HCT116 (cell line): ENCODE measurements around the gene LINS1. TPM values are rescaled to one million over a fixed set of nuclear protein-coding genes. Genes with fewer than 3 reads are reported as not detected.

ENCODE experiments used
- ATAC-seq: fragments of 200-7000 bp; cut with Tn5 transposase; 2 replicates; pipeline ENCODE4 v1.9.1; 2020; ENCODE audit warnings: mild to moderate bottlenecking, moderate library complexity
- BruUV-seq: library from RNA; stranded (reverse); fragments of 400-500 nt; replicated peaks from 2 replicates; lab custom pipeline; 2021; lab: Mats Ljungman, UMichigan
- CTCF ChIA-PET: fragments of 300-600 bp; sonication (Branson Sonifier 250); formaldehyde crosslinking; loops from one replicate; lab custom pipeline; 2021; ENCODE audit warnings: antibody characterized with exemption; lab: Charles Lee
- POLR2A ChIA-PET: fragments of 300-600, 350-600 bp; sonication (Branson Sonifier 250); formaldehyde crosslinking; loops from one replicate; lab custom pipeline; 2021; ENCODE audit warnings: antibody characterized with exemption; lab: Charles Lee
- RAD21 ChIA-PET, 2 experiments: fragments of 300-600 bp; sonication (Branson Sonifier 250); formaldehyde crosslinking; loops; one replicate each; lab custom pipeline; 2023; ENCODE audit warnings: low total read pairs in 2 of 2; ENCODE audit not compliant: uncharacterized antibody in 2 of 2, unreplicated experiment in 2 of 2, low non-redundant PET in 1 of 2; lab: Charles Lee
- DNase-seq: peaks from one replicate; pipeline ENCODE4 v3.0.0-alpha.2; 2010; ENCODE audit warnings: low read depth, low spot score
- H2AFZ ChIP-seq: fragments of 200-600 bp; shearing (Covaris generic), sonication (generic); 2 replicates; pipeline ENCODE4 v1.6.1; 2017; ENCODE audit warnings: low read depth, mixed run types, mixed read lengths, antibody characterized with exemption, low read length; ENCODE audit not compliant: poor library complexity, severe bottlenecking
- H3K27ac ChIP-seq: 2 replicates; pipeline ENCODE4 v1.5.1; 2012; ENCODE audit warnings: low read depth, low read length
- H3K27me3 ChIP-seq: fragments of 200-600 bp; sonication (generic); 2 replicates; pipeline ENCODE4 v1.6.1; 2016; ENCODE audit warnings: mixed run types, low read length, mixed read lengths; ENCODE audit not compliant: insufficient read depth
- H3K36me3 ChIP-seq, 2 experiments: fragments of 200-500 bp in 1 of 2; fragments of 200-600 bp in 1 of 2; sonication (Bioruptor generic) in 1 of 2; sonication (generic) in 1 of 2; 2 replicates each; pipeline versions ENCODE4 v1.5.1 to v1.6.1; 2014 to 2016; ENCODE audit warnings: low read length in 2 of 2, inconsistent platforms in 1 of 2, mixed read lengths in 1 of 2, mixed run types in 1 of 2; ENCODE audit not compliant: insufficient read depth in 2 of 2, control insufficient read depth in 1 of 2
- H3K4me1 ChIP-seq, 2 experiments: fragments of 200-600 bp in 1 of 2; sonication (generic) in 1 of 2; 2 replicates each; pipeline versions ENCODE4 v1.5.1 to v1.6.1; 2012 to 2017; ENCODE audit warnings: low read length in 2 of 2, inconsistent platforms in 1 of 2, mild to moderate bottlenecking in 1 of 2, mixed read lengths in 1 of 2, mixed run types in 1 of 2, moderate library complexity in 1 of 2; ENCODE audit not compliant: insufficient read depth in 2 of 2, control insufficient read depth in 1 of 2
- H3K4me2 ChIP-seq: fragments of 200-600 bp; sonication (generic); 2 replicates; pipeline ENCODE4 v1.6.1; 2017; ENCODE audit warnings: mixed run types, low read length, mixed read lengths
- H3K4me3 ChIP-seq, 2 experiments: fragments of 200-600 bp in 1 of 2; sonication (generic) in 1 of 2; replicated peaks in 1 of 2; 2 replicates each; pipeline ENCODE4 v1.5.1; 2011 to 2016; ENCODE audit warnings: low read length in 2 of 2, control low read depth in 1 of 2, low read depth in 1 of 2, mild to moderate bottlenecking in 1 of 2, mixed read lengths in 1 of 2, mixed run types in 1 of 2
- H3K79me2 ChIP-seq: fragments of 200-600 bp; sonication (generic); 2 replicates; pipeline ENCODE4 v1.6.1; 2017; ENCODE audit warnings: mild to moderate bottlenecking, mixed run types, low read length, moderate library complexity, mixed read lengths; ENCODE audit not compliant: insufficient read depth
- H3K9ac ChIP-seq: fragments of 200-600 bp; sonication (generic); 2 replicates; pipeline ENCODE4 v1.6.1; 2016; ENCODE audit warnings: low read length, mixed read lengths
- H3K9me2 ChIP-seq: fragments of 200-600 bp; sonication (generic), shearing (Covaris generic); 2 replicates; pipeline ENCODE4 v1.6.1; 2017; ENCODE audit warnings: mixed run types, mild to moderate bottlenecking, moderate library complexity; ENCODE audit not compliant: insufficient read depth
- H3K9me3 ChIP-seq, 2 experiments: fragments of 200-500 bp in 1 of 2; fragments of 200-600 bp in 1 of 2; sonication (Bioruptor generic) in 1 of 2; sonication (generic) in 1 of 2; 2 replicates each; pipeline ENCODE4 v1.6.1; 2014 to 2017; ENCODE audit warnings: low read length in 2 of 2, mixed read lengths in 2 of 2, inconsistent platforms in 1 of 2, low read depth in 1 of 2, mild to moderate bottlenecking in 1 of 2, mixed run types in 1 of 2, moderate library complexity in 1 of 2; ENCODE audit not compliant: control insufficient read depth in 1 of 2, insufficient read depth in 1 of 2
- H4K20me1 ChIP-seq: fragments of 200-600 bp; sonication (generic), shearing (Covaris generic); 2 replicates; pipeline ENCODE4 v1.6.1; 2017; ENCODE audit warnings: mixed run types, mild to moderate bottlenecking, moderate library complexity; ENCODE audit not compliant: insufficient read depth
- CBX3 ChIP-seq: IDR thresholded peaks from 2 replicates; pipeline ENCODE4 v1.6.1; 2012; ENCODE audit warnings: low read depth
- CEBPB ChIP-seq: IDR thresholded peaks from 2 replicates; pipeline ENCODE4 v1.6.1; 2012; ENCODE audit warnings: low read depth
- EGR1 ChIP-seq: IDR thresholded peaks from 2 replicates; pipeline ENCODE4 v1.6.1; 2012; ENCODE audit warnings: low read depth
- ELF1 ChIP-seq: IDR thresholded peaks from 2 replicates; pipeline ENCODE4 v1.6.1; 2012; ENCODE audit warnings: low read depth, borderline replicate concordance
- EZH2 ChIP-seq: fragments of 200-600 bp; sonication (generic); IDR thresholded peaks from 2 replicates; pipeline ENCODE4 v1.6.1; 2017; ENCODE audit warnings: antibody characterized with exemption, mixed run types
- RAD21 ChIP-seq: IDR thresholded peaks from 2 replicates; pipeline ENCODE4 v1.6.1; 2012; ENCODE audit warnings: low read depth, mild to moderate bottlenecking
- SIN3A ChIP-seq: IDR thresholded peaks from 2 replicates; pipeline ENCODE4 v1.6.1; 2012; ENCODE audit warnings: low read depth
- SP1 ChIP-seq: IDR thresholded peaks from 2 replicates; pipeline ENCODE4 v1.6.1; 2012; ENCODE audit warnings: low read depth
- SRF ChIP-seq: IDR thresholded peaks from 2 replicates; pipeline ENCODE4 v1.6.1; 2012; ENCODE audit warnings: low read depth
- YY1 ChIP-seq: IDR thresholded peaks from 2 replicates; pipeline ENCODE4 v1.6.1; 2011; ENCODE audit warnings: low read length, low read depth, moderate library complexity, mild to moderate bottlenecking; ENCODE audit not compliant: insufficient replicate concordance; ENCODE audit errors: extremely low read depth
- ZFX ChIP-seq: fragments of 450-650 bp; IDR thresholded peaks from 2 replicates; pipeline ENCODE4 v1.6.1; 2017
- ZNF274 ChIP-seq: fragments of 200-500 bp; sonication (Bioruptor generic); IDR thresholded peaks from 2 replicates; pipeline ENCODE4 v1.6.1; 2014; ENCODE audit warnings: mild to moderate bottlenecking, low read depth, low read length, inconsistent platforms
- intact Hi-C: fragments of 100-400 bp; cut with micrococcal nuclease; formaldehyde crosslinking; loops from 2 replicates; pipeline ENCODE4 v1.10.0; 2022
- total RNA-seq: library from RNA; stranded (reverse); gene quantifications from one replicate; pipeline ENCODE4 v1.2.1, GENCODE V29; 2021; ENCODE audit not compliant: unreplicated experiment
- TF ChIP-seq, protein P1 (sequence below), 3 experiments: fragments of 200-600 bp in 1 of 3; sonication (generic) in 1 of 3; IDR thresholded peaks in 2 of 3; conservative IDR thresholded peaks in 1 of 3; 2 replicates each; pipeline ENCODE4 v1.5.1; 2012 to 2017; ENCODE audit warnings: low read depth in 2 of 3, low read length in 2 of 3, antibody characterized with exemption in 1 of 3, borderline replicate concordance in 1 of 3, control low read depth in 1 of 3, mild to moderate bottlenecking in 1 of 3, mixed read lengths in 1 of 3, mixed run types in 1 of 3, moderate library complexity in 1 of 3; ENCODE audit not compliant: insufficient read depth in 1 of 3
- TF ChIP-seq, protein P2 (sequence below): IDR thresholded peaks from 2 replicates; pipeline ENCODE4 v1.6.1; 2011; ENCODE audit warnings: mild to moderate bottlenecking, low read length, moderate library complexity; ENCODE audit not compliant: insufficient replicate concordance; ENCODE audit errors: extremely low read depth
- TF ChIP-seq, protein P3 (sequence below): IDR thresholded peaks from 2 replicates; pipeline ENCODE4 v1.6.1; 2012
- TF ChIP-seq, protein P4 (sequence below): IDR thresholded peaks from 2 replicates; pipeline ENCODE4 v1.6.1; 2012; ENCODE audit warnings: low read depth
- TF ChIP-seq, protein P5 (sequence below): IDR thresholded peaks from 2 replicates; pipeline ENCODE4 v1.6.1; 2012

Gene LINS1
- total RNA-seq, 1 experiment from 2014 or later = 14.7 TPM

DNA sequence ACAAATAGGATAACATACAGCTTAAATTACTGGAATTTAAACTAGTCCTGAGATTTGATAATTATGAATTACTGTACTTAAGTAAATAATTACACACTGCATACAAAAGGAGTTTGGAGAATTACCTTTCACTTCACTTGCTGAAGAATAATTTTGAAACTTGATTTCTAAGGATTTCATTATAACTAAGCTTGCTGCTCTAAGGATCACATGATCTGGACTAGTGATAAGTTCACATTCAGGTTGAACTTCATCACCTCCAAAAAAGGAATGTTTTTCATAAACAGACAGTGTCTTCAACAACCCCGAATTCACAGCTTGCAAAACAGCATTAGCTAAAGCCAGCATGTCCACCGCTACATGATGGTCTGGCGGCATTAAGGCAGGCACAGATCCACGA, 28.5 kb downstream of the LINS1 start:
- no peak overlapping the region for H3K27ac ChIP-seq
- ATAC-seq = no peak
- no peak overlapping the region for H3K4me2 ChIP-seq
- no peaks in the 10 kb centered on the region for H3K4me1 ChIP-seq
- ChIA-PET POLR2A (no interaction called here), RAD21 (no interaction called here), CTCF (interaction anchor here (1.1 to 1.6 kb wide), 3 partner anchors 224 to 236 kb away, joined by 3 to 11 read pairs (median 4); no protein-coding TSS in a partner anchor)
- H3K79me2 ChIP-seq = no peaks in the 10 kb centered on the region
- no peak overlapping the region for H3K9ac ChIP-seq
- intact Hi-C loops = loop anchor here (2.0 to 10.0 kb wide), 2 partner anchors 223 to 649 kb away; no protein-coding TSS in a partner anchor
- H3K27me3 ChIP-seq = no peaks in the 10 kb centered on the region
- TF ChIP-seq, protein P1, sequence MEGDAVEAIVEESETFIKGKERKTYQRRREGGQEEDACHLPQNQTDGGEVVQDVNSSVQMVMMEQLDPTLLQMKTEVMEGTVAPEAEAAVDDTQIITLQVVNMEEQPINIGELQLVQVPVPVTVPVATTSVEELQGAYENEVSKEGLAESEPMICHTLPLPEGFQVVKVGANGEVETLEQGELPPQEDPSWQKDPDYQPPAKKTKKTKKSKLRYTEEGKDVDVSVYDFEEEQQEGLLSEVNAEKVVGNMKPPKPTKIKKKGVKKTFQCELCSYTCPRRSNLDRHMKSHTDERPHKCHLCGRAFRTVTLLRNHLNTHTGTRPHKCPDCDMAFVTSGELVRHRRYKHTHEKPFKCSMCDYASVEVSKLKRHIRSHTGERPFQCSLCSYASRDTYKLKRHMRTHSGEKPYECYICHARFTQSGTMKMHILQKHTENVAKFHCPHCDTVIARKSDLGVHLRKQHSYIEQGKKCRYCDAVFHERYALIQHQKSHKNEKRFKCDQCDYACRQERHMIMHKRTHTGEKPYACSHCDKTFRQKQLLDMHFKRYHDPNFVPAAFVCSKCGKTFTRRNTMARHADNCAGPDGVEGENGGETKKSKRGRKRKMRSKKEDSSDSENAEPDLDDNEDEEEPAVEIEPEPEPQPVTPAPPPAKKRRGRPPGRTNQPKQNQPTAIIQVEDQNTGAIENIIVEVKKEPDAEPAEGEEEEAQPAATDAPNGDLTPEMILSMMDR (IDR thresholded peaks at IDR 0.05 in 2 of 3, conservative IDR thresholded peaks at IDR 0.05 in 1 of 3; ENCODE audit: borderline replicate concordance in 1 of 3, insufficient read depth in 1 of 3, low read depth in 2 of 3, low read length in 2 of 3) = no peak
- TF ChIP-seq, protein P2, sequence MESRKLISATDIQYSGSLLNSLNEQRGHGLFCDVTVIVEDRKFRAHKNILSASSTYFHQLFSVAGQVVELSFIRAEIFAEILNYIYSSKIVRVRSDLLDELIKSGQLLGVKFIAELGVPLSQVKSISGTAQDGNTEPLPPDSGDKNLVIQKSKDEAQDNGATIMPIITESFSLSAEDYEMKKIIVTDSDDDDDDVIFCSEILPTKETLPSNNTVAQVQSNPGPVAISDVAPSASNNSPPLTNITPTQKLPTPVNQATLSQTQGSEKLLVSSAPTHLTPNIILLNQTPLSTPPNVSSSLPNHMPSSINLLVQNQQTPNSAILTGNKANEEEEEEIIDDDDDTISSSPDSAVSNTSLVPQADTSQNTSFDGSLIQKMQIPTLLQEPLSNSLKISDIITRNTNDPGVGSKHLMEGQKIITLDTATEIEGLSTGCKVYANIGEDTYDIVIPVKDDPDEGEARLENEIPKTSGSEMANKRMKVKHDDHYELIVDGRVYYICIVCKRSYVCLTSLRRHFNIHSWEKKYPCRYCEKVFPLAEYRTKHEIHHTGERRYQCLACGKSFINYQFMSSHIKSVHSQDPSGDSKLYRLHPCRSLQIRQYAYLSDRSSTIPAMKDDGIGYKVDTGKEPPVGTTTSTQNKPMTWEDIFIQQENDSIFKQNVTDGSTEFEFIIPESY = no peak
- TF ChIP-seq CEBPB = no peak
- TF ChIP-seq ELF1 = no peak
- TF ChIP-seq, protein P3, sequence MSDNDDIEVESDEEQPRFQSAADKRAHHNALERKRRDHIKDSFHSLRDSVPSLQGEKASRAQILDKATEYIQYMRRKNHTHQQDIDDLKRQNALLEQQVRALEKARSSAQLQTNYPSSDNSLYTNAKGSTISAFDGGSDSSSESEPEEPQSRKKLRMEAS = no peak
- TF ChIP-seq EGR1 = no peak
- no peak for TF ChIP-seq YY1
- TF ChIP-seq SIN3A = no peak
- no peak for TF ChIP-seq RAD21
- TF ChIP-seq, protein P4, sequence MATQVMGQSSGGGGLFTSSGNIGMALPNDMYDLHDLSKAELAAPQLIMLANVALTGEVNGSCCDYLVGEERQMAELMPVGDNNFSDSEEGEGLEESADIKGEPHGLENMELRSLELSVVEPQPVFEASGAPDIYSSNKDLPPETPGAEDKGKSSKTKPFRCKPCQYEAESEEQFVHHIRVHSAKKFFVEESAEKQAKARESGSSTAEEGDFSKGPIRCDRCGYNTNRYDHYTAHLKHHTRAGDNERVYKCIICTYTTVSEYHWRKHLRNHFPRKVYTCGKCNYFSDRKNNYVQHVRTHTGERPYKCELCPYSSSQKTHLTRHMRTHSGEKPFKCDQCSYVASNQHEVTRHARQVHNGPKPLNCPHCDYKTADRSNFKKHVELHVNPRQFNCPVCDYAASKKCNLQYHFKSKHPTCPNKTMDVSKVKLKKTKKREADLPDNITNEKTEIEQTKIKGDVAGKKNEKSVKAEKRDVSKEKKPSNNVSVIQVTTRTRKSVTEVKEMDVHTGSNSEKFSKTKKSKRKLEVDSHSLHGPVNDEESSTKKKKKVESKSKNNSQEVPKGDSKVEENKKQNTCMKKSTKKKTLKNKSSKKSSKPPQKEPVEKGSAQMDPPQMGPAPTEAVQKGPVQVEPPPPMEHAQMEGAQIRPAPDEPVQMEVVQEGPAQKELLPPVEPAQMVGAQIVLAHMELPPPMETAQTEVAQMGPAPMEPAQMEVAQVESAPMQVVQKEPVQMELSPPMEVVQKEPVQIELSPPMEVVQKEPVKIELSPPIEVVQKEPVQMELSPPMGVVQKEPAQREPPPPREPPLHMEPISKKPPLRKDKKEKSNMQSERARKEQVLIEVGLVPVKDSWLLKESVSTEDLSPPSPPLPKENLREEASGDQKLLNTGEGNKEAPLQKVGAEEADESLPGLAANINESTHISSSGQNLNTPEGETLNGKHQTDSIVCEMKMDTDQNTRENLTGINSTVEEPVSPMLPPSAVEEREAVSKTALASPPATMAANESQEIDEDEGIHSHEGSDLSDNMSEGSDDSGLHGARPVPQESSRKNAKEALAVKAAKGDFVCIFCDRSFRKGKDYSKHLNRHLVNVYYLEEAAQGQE = no peak
- TF ChIP-seq EZH2 = no peak
- TF ChIP-seq SRF = no peak
- no peak for TF ChIP-seq CBX3
- TF ChIP-seq SP1 = no peak
- TF ChIP-seq ZFX = no peak
- TF ChIP-seq, protein P5, sequence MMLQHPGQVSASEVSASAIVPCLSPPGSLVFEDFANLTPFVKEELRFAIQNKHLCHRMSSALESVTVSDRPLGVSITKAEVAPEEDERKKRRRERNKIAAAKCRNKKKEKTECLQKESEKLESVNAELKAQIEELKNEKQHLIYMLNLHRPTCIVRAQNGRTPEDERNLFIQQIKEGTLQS = no peak
- no peak for TF ChIP-seq ZNF274
- H2AFZ ChIP-seq = no peak overlapping the region
- H3K4me3 ChIP-seq = no peak overlapping the region
- no peaks in the 10 kb centered on the region for H3K9me3 ChIP-seq
- DNase-seq = no peak
- peaks cover 4 to 17% of the 10 kb centered on the region in 2 experiments for H3K36me3 ChIP-seq
- H4K20me1 ChIP-seq = no peaks in the 10 kb centered on the region; the same call in 1 of the 2 replicates
- no peaks in the 10 kb centered on the region for H3K9me2 ChIP-seq
- BruUV-seq = no TSS peak
